NT2/D1 (cell line): ENCODE measurements around the gene PPIP5K2.
"Not testable (repeated sequence)": the region's sequence is repeated elsewhere in the genome, so short reads cannot be mapped to it uniquely, and the experiment has no call there.

Experiments used
- DNase-seq: peaks from one replicate; pipeline ENCODE4 v3.0.0-alpha.2; 2011; ENCODE audit warnings: low read depth, low spot score
- H3K27me3 ChIP-seq: 2 replicates; pipeline ENCODE4 v1.6.0; 2011; ENCODE audit warnings: mild to moderate bottlenecking; ENCODE audit not compliant: insufficient read length, insufficient read depth
- H3K36me3 ChIP-seq: 2 replicates; pipeline ENCODE4 v1.6.1; 2011; ENCODE audit warnings: mild to moderate bottlenecking, low read length, mixed read lengths; ENCODE audit not compliant: insufficient read depth, insufficient read length
- H3K4me1 ChIP-seq: 2 replicates; pipeline ENCODE4 v1.5.1; 2011; ENCODE audit not compliant: insufficient read depth, insufficient read length
- H3K4me3 ChIP-seq: 2 replicates; pipeline ENCODE4 v1.5.1; 2011; ENCODE audit warnings: low read depth; ENCODE audit not compliant: insufficient read length
- H3K9ac ChIP-seq: 2 replicates; pipeline ENCODE4 v1.6.0; 2011; ENCODE audit warnings: low read depth; ENCODE audit not compliant: insufficient read length
- H3K9me3 ChIP-seq: 2 replicates; pipeline ENCODE4 v1.5.1; 2011; ENCODE audit warnings: mild to moderate bottlenecking, low read length; ENCODE audit not compliant: insufficient read depth
- SUZ12 ChIP-seq: IDR thresholded peaks from 2 replicates; pipeline ENCODE4 v1.6.1; 2011; ENCODE audit not compliant: insufficient read length, insufficient read depth; ENCODE audit errors: extremely low read depth
- YY1 ChIP-seq: IDR thresholded peaks from 2 replicates; pipeline ENCODE4 v1.6.1; 2011; ENCODE audit not compliant: insufficient read length, insufficient read depth
- ZNF274 ChIP-seq: IDR thresholded peaks from 2 replicates; pipeline ENCODE4 v1.6.1; 2011; ENCODE audit warnings: mild to moderate bottlenecking, low read depth, low read length

Gene PPIP5K2

DNA sequence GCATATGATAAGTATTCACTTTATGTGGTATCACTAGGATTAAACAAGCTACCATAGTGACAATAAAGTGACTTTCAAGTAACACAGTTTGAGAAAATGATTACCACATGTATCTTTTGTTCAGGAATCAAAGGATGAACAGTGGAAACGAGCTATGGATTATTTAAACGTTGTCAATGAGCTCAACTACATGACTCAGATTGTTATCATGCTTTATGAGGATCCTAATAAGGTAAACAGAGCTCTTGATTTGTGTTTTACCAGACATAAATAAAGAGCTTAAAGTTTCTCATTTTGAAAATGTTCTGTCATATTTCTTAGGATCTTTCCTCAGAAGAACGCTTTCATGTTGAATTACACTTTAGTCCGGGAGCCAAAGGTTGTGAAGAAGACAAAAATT is 57.4 kb downstream of the PPIP5K2 start:
- peaks cover 26% of the 10 kb centered on the region for H3K36me3 ChIP-seq
- no peak for DNase-seq
- no peaks in the 10 kb centered on the region for H3K4me1 ChIP-seq
- no peak overlapping the region for H3K4me3 ChIP-seq
- H3K27me3 ChIP-seq: no peaks in the 10 kb centered on the region
- H3K9ac ChIP-seq: no peak overlapping the region
- TF ChIP-seq SUZ12: no peak
- no peak for TF ChIP-seq ZNF274
- no peak for TF ChIP-seq YY1
- H3K9me3 ChIP-seq: no peaks in the 10 kb centered on the region

DNA sequence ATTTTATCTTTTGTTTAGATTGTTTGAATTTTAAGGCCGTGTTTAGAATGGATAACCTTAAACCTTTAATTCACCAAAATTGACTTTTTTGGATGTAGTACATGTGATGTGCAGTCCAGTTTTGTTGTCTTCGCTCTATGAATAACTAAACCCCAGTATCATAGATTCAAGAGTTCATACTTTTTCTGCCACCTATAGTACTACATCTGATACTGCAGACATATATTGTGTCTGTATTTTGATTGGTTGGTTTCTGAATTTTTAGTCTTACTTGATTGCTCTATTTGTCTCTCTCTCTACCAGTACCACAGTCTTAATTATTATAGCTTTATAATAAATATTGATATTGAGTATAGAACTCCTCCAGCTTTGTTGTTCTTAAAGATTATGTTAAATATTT is 58.1 kb downstream of the PPIP5K2 start:
- DNase-seq: no peak
- peaks cover 24% of the 10 kb centered on the region for H3K36me3 ChIP-seq
- no peaks in the 10 kb centered on the region for H3K4me1 ChIP-seq
- H3K9ac ChIP-seq: no peak overlapping the region
- no peak overlapping the region for H3K4me3 ChIP-seq
- no peaks in the 10 kb centered on the region for H3K9me3 ChIP-seq
- H3K27me3 ChIP-seq: no peaks in the 10 kb centered on the region
- TF ChIP-seq ZNF274 (no peak), SUZ12 (no peak), YY1 (no peak)

DNA sequence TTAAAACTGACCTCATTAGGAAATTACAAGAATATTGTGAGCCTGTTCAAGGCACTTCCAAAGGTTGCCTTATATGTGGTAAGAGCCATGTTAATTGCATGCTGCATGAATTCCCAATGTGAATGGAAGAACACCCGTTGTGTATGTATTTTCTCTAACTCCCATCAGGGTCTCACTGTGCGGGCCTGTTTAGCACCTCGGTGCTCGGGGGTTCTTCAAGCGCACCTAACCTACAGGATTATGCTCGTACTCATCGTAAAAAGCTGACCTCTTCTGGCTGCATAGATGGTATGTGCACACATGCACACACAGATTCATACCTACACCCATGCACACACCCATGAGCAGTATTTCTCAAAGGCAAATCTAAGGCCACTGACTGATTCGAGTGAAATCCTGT is 66.1 kb downstream of the PPIP5K2 start:
- TF ChIP-seq YY1: no peak
- TF ChIP-seq SUZ12: no peak
- no peak for TF ChIP-seq ZNF274
- Histone ChIP-seq H3K4me3 (no peak overlapping the region), H3K27me3 (no peaks in the 10 kb centered on the region), H3K4me1 (no peaks in the 10 kb centered on the region), H3K36me3 (peaks cover 25% of the 10 kb centered on the region), H3K9me3 (no peaks in the 10 kb centered on the region), H3K9ac (no peak overlapping the region)
- DNase-seq: no peak

DNA sequence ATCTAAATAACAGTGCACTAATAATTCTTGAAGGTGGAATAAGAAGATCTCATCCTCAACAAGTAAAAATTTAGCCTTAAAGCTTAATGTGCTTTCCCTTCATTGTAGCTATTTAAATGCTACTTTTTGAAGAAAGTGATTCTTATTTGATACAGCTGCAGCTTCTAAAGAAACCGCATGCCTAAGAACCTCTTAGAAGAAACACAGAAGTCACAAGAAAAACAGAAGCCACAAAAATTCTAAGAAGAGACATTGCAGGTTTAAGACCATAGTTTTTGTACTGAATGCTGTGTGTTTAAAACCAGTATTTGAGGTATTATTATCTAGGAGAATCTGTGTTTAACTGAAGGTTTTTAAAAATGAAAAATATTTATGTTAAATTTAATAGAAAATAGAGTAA is 68.3 kb downstream of the PPIP5K2 start:
- Histone ChIP-seq H3K4me3 (no peak overlapping the region), H3K27me3 (no peaks in the 10 kb centered on the region), H3K9ac (no peak overlapping the region), H3K4me1 (no peaks in the 10 kb centered on the region), H3K9me3 (no peaks in the 10 kb centered on the region), H3K36me3 (peaks cover 15% of the 10 kb centered on the region)
- TF ChIP-seq YY1 (no peak), SUZ12 (no peak), ZNF274 (no peak)
- no peak for DNase-seq

DNA sequence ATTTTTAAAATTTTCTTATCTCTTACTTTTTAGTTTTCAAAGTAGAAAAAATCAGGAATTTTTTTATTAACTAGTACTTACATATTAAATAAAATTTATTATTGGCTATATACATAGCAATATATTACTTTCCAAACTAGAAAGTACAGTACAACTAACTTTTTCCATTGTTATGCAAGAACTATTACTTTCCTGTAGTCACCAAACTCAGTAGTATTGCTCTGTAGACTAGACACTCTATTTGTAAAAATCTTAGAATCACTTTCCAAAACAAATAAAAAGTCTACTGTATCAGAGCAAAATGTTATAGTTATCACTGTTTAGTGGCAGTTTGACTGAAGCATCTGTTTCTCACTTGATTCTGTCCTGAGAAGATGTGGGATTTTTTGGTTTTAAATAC is 83.1 kb downstream of the PPIP5K2 start:
- H3K9me3 ChIP-seq: no peaks in the 10 kb centered on the region
- no peak for TF ChIP-seq ZNF274
- no peak for TF ChIP-seq SUZ12
- TF ChIP-seq YY1: no peak
- no peak overlapping the region for H3K4me3 ChIP-seq
- H3K4me1 ChIP-seq: no peaks in the 10 kb centered on the region
- no peaks in the 10 kb centered on the region for H3K36me3 ChIP-seq
- no peak for DNase-seq
- H3K27me3 ChIP-seq: no peaks in the 10 kb centered on the region
- no peak overlapping the region for H3K9ac ChIP-seq

GRCh38 chr5:103204990-103205389 is 84.9 kb downstream of the PPIP5K2 start:
- not testable (repeated sequence) for H3K9ac ChIP-seq, H3K4me1 ChIP-seq, H3K27me3 ChIP-seq, H3K36me3 ChIP-seq, H3K9me3 ChIP-seq, H3K4me3 ChIP-seq, DNase-seq

DNA sequence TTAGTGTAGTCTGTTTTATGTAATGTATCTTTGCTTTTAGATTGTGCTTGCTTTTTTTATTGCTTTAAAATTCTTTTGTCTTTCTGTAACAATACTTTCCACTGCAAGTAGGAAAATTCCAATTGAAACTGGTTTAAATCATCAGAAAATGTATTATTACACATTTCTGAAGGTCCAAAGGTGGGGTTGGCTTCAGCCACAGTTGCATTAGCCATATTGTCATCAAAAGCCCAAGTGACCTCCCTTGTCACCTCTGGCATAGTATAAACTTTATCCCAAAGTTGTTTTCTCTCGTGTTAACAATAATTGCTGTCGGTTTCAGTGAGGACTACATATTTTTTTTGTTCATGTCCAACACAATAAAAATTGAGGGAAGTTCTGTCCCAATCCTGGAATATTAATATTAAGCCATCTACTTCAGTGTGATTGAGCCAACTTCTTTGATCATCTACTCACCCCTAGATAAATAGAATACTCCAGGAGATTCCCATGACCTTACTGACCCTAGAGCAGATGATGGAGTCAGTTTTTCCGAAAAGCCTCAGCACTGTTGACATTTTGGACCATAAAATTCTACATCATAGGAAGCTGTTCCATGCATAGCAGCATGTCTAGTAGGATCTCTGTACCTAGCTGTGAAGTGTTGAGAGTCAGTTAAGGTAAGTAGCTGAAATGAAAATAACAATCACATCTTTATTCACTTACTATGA is 86.0 kb downstream of the PPIP5K2 start:
- no peak for DNase-seq
- Histone ChIP-seq H3K27me3 (no peaks in the 10 kb centered on the region), H3K4me3 (no peak overlapping the region), H3K4me1 (no peaks in the 10 kb centered on the region), H3K9ac (no peak overlapping the region), H3K36me3 (no peaks in the 10 kb centered on the region), H3K9me3 (no peaks in the 10 kb centered on the region)
- no peak for TF ChIP-seq ZNF274
- no peak for TF ChIP-seq YY1
- no peak for TF ChIP-seq SUZ12
